Body of pancreas (tissue), 4 donors: ENCODE data around the gene FGD5. TPM values are rescaled to one million over a fixed set of nuclear protein-coding genes. Genes with fewer than 3 reads are reported as not detected.

Source experiments
- ATAC-seq: fragments of 150-250 bp; one replicate; pipeline ENCODE4 v1.9.1; 2016
- DNase-seq, 4 donors: peaks; one replicate each; pipeline ENCODE4 v3.0.0-alpha.2; 2019
- H3K27ac ChIP-seq, 4 donors: fragments of 200-600 bp; sonication (generic); 1 replicate in 3 of 4; 2 replicates in 1 of 4; pipeline versions ENCODE4 v1.5.1 to v1.6.1; 2016 to 2019; ENCODE audit warnings: mild to moderate bottlenecking in 1 of 4, mixed read lengths in 1 of 4, moderate library complexity in 1 of 4
- H3K27me3 ChIP-seq, 2 donors: fragments of 200-600 bp; sonication (generic); one replicate each; pipeline ENCODE4 v1.6.0; 2016; ENCODE audit warnings: mild to moderate bottlenecking in 1 of 2
- H3K36me3 ChIP-seq, 2 donors: fragments of 200-600 bp; sonication (generic); replicated peaks in 1 of 2; 2 replicates each; pipeline ENCODE4 v1.5.1; 2016; ENCODE audit warnings: low read depth in 2 of 2; ENCODE audit not compliant: insufficient read depth in 1 of 2
- H3K4me1 ChIP-seq: fragments of 200-600 bp; sonication (generic); one replicate; pipeline ENCODE4 v1.6.0; 2016
- H3K4me3 ChIP-seq, 2 donors: fragments of 200-600 bp; sonication (generic); 1 replicate in 1 of 2; 2 replicates in 1 of 2; pipeline ENCODE4 v1.5.1; 2016 to 2019
- H3K9me3 ChIP-seq, 3 donors: fragments of 200-600 bp; sonication (generic); 1 replicate in 2 of 3; 2 replicates in 1 of 3; pipeline ENCODE4 v1.5.1; 2016
- CTCF ChIP-seq, 7 experiments: fragments of 450-650 bp in 4 of 7; fragments of 200-600 bp in 3 of 7; sonication (generic) in 3 of 7; IDR thresholded peaks; one replicate each; pipeline ENCODE4 v1.5.1; 2016 to 2019; ENCODE audit warnings: antibody characterized with exemption in 7 of 7
- POLR2A ChIP-seq, 3 donors: fragments of 450-650 bp; IDR thresholded peaks; one replicate each; pipeline ENCODE4 v1.6.1; 2016; ENCODE audit warnings: antibody characterized with exemption in 3 of 3, mild to moderate bottlenecking in 2 of 3
- WGBS, 2 donors: methylation state at CpG; one replicate each; pipeline ENCODE4 v1.1.5; 2017; 5-methylcytosine and 5-hydroxymethylcytosine counted together
- intact Hi-C: fragments of 100-400 bp; cut with DNase I; formaldehyde crosslinking; loops from one replicate; pipeline ENCODE4 v1.15.1; 2023
- total RNA-seq, 2 donors: library from RNA; depleted of rRNA; stranded (reverse); fragments of >200 nt; gene quantifications; one replicate each; pipeline ENCODE4 v1.1.0, GENCODE V29; 2016

Gene FGD5
- total RNA-seq, 2 donors from 2014 or later: 4.9 to 7.8 TPM

GRCh38 chr3:14874784-14875183 lies 56.0 kb downstream of the FGD5 start:
- intact Hi-C loops: no loop called here
- DNase-seq (no peak), ATAC-seq (no peak)
- WGBS, 2 donors: 78 to 82% methylated on average over 3 to 4 of the region's 4 CpGs
- TF ChIP-seq POLR2A (IDR thresholded peaks at IDR 0.05) (no peak), CTCF (IDR thresholded peaks at IDR 0.05) (no peak)
- H3K36me3 ChIP-seq: no peaks in the 10 kb centered on the region
- H3K4me3 ChIP-seq: no peak overlapping the region
- no peaks in the 10 kb centered on the region for H3K9me3 ChIP-seq
- H3K27me3 ChIP-seq: no peaks in the 10 kb centered on the region
- no peaks in the 10 kb centered on the region for H3K4me1 ChIP-seq
- H3K27ac ChIP-seq: no peak overlapping the region

GRCh38 chr3:14875411-14876175 lies 56.8 kb downstream of the FGD5 start:
- Histone ChIP-seq H3K9me3 (no peaks in the 10 kb centered on the region), H3K27me3 (no peaks in the 10 kb centered on the region), H3K4me1 (no peaks in the 10 kb centered on the region), H3K27ac (no peak overlapping the region), H3K36me3 (no peaks in the 10 kb centered on the region), H3K4me3 (no peak overlapping the region)
- ATAC-seq (no peak), DNase-seq (no peak)
- intact Hi-C loops: no loop called here
- WGBS, 2 donors: 87 to 90% methylated on average over 8 of the region's 8 CpGs
- TF ChIP-seq POLR2A (IDR thresholded peaks at IDR 0.05) (no peak), CTCF (IDR thresholded peaks at IDR 0.05) (no peak)

GRCh38 chr3:14876921-14877333 lies 58.2 kb downstream of the FGD5 start:
- peak overlapping the region in 2 of 4 donors; percentile 23 to 60 for H3K27ac ChIP-seq
- H3K4me1 ChIP-seq: no peaks in the 10 kb centered on the region
- no peak overlapping the region for H3K4me3 ChIP-seq
- no peaks in the 10 kb centered on the region for H3K36me3 ChIP-seq
- ATAC-seq: peak; percentile 82
- no peaks in the 10 kb centered on the region for H3K27me3 ChIP-seq
- H3K9me3 ChIP-seq: no peaks in the 10 kb centered on the region
- TF ChIP-seq CTCF (IDR thresholded peaks at IDR 0.05): no peak
- intact Hi-C loops: no loop called here
- WGBS, 2 donors: 34 to 45% methylated on average over 6 to 12 of the region's 12 CpGs
- DNase-seq: peak; percentile 26 to 61 (median 54)

GRCh38 chr3:14877469-14877868 lies 58.7 kb downstream of the FGD5 start:
- 62 to 74% methylated on average over 7 of the region's 7 CpGs for WGBS, 2 donors
- H3K36me3 ChIP-seq: no peaks in the 10 kb centered on the region
- DNase-seq (no peak), ATAC-seq (no peak)
- intact Hi-C loops: no loop called here
- no peaks in the 10 kb centered on the region for H3K9me3 ChIP-seq
- H3K4me3 ChIP-seq: no peak overlapping the region
- H3K27me3 ChIP-seq: no peaks in the 10 kb centered on the region
- no peaks in the 10 kb centered on the region for H3K4me1 ChIP-seq
- TF ChIP-seq CTCF (IDR thresholded peaks at IDR 0.05): no peak
- no peak for TF ChIP-seq POLR2A (IDR thresholded peaks at IDR 0.05)
- H3K27ac ChIP-seq: no peak overlapping the region
